GM12878 (cell line): ENCODE data around the gene C17orf113. TPM values are rescaled to one million over a fixed set of nuclear protein-coding genes. Genes with fewer than 3 reads are reported as not detected.

Experiments
- ATAC-seq: fragments of 200-7000 bp; cut with Tn5 transposase; 3 replicates; pipeline ENCODE4 v1.9.1; 2020; ENCODE audit warnings: mild to moderate bottlenecking, moderate library complexity
- BruUV-seq: library from RNA; stranded (reverse); fragments of 400-500 nt; replicated peaks from 2 replicates; lab custom pipeline; 2021; lab: Mats Ljungman, UMichigan
- CTCF ChIA-PET: fragments of 300-600 bp; sonication (Branson Sonifier 250); formaldehyde crosslinking; extraction: SDS; loops from one replicate; lab custom pipeline; 2021; ENCODE audit warnings: inconsistent platforms; lab: Yijun Ruan, JAX
- POLR2A ChIA-PET: fragments of 350-600 bp; formaldehyde crosslinking; extraction: SDS; loops from one replicate; lab custom pipeline; 2021; ENCODE audit warnings: inconsistent platforms; lab: Charles Lee
- RAD21 ChIA-PET: fragments of 300-600 bp; sonication (Branson Sonifier 250); formaldehyde crosslinking; loops from one replicate; lab custom pipeline; 2023; ENCODE audit warnings: antibody characterized with exemption; ENCODE audit not compliant: unreplicated experiment; lab: Charles Lee
- SMC1A ChIA-PET: fragments of 300-600 bp; sonication (Branson Sonifier 250); formaldehyde crosslinking; loops from one replicate; lab custom pipeline; 2023; ENCODE audit not compliant: unreplicated experiment, uncharacterized antibody; lab: Charles Lee
- DNase-seq: peaks from one replicate; pipeline ENCODE4 v3.0.0-alpha.2; 2011; ENCODE audit warnings: low read depth, low spot score
- FAIRE-seq: peaks from 3 replicates; lab custom pipeline; 2011; peaks lifted over from hg19 to GRCh38; lab: Jason Lieb, UNC
- H2AFZ ChIP-seq: 2 replicates; pipeline ENCODE4 v1.6.0; 2011; ENCODE audit warnings: low read depth, low read length, control low read depth; ENCODE audit not compliant: control insufficient read depth
- H3K27ac ChIP-seq: 2 replicates; pipeline ENCODE4 v1.5.1; 2011; ENCODE audit warnings: control low read depth; ENCODE audit not compliant: control insufficient read depth, insufficient read depth
- H3K27me3 ChIP-seq, 2 experiments: replicated peaks in 1 of 2; 2 replicates each; pipeline versions ENCODE4 v1.6.0 to v1.6.1; 2011; ENCODE audit warnings: low read length in 1 of 2; ENCODE audit not compliant: control insufficient read depth in 2 of 2, insufficient read depth in 2 of 2
- H3K36me3 ChIP-seq, 2 experiments: 2 replicates each; pipeline ENCODE4 v1.5.1; 2011; ENCODE audit warnings: low read length in 1 of 2; ENCODE audit not compliant: control insufficient read depth in 2 of 2, insufficient read depth in 2 of 2
- H3K4me1 ChIP-seq: 2 replicates; pipeline ENCODE4 v1.6.1; 2011; ENCODE audit warnings: mild to moderate bottlenecking, low read length, moderate library complexity, mixed read lengths; ENCODE audit not compliant: control insufficient read depth, insufficient read depth
- H3K4me2 ChIP-seq: 2 replicates; pipeline ENCODE4 v1.6.0; 2011; ENCODE audit warnings: control low read depth; ENCODE audit not compliant: control insufficient read depth, insufficient read depth
- H3K4me3 ChIP-seq: fragments of 200-600 bp; sonication (generic); 2 replicates; pipeline ENCODE4 v1.5.1; 2016
- H3K79me2 ChIP-seq: 2 replicates; pipeline ENCODE4 v1.6.0; 2011; ENCODE audit warnings: low read length; ENCODE audit not compliant: control insufficient read depth, insufficient read depth
- H3K9ac ChIP-seq: 2 replicates; pipeline ENCODE4 v1.8.0; 2011; ENCODE audit warnings: low read length, control low read depth, mixed read lengths; ENCODE audit not compliant: control insufficient read depth, insufficient read depth
- H3K9me3 ChIP-seq: replicated peaks from 3 replicates; pipeline ENCODE4 v1.5.1; 2011; ENCODE audit warnings: mild to moderate bottlenecking, low read length; ENCODE audit not compliant: control insufficient read depth, insufficient read depth
- H4K20me1 ChIP-seq: 2 replicates; pipeline ENCODE4 v1.6.0; 2011; ENCODE audit not compliant: control insufficient read depth, insufficient read depth
- ATF7 ChIP-seq: fragments of 450-650 bp; IDR thresholded peaks from 2 replicates; pipeline ENCODE4 v1.6.1; 2016; ENCODE audit warnings: low read depth, mild to moderate bottlenecking
- BACH1 ChIP-seq: fragments of 450-650 bp; IDR thresholded peaks from 2 replicates; pipeline ENCODE4 v1.6.1; 2017; ENCODE audit warnings: mild to moderate bottlenecking, borderline replicate concordance
- FOXK2 ChIP-seq: fragments of 450-650 bp; IDR thresholded peaks from 2 replicates; pipeline ENCODE4 v1.6.1; 2017; ENCODE audit warnings: mild to moderate bottlenecking, moderate library complexity
- IKZF1 ChIP-seq: fragments of 450-650 bp; conservative IDR thresholded peaks from 2 replicates; pipeline ENCODE4 v1.6.1; 2017; ENCODE audit warnings: antibody characterized with exemption, mild to moderate bottlenecking
- KLF5 ChIP-seq: fragments of 450-650 bp; IDR thresholded peaks from 2 replicates; pipeline ENCODE4 v1.6.1; 2014; ENCODE audit warnings: mild to moderate bottlenecking; ENCODE audit not compliant: partially characterized antibody
- MAX ChIP-seq: IDR thresholded peaks from 2 replicates; pipeline ENCODE4 v1.6.1; 2012; ENCODE audit warnings: low read depth, low read length, improper control_type of control experiment
- PKNOX1 ChIP-seq: fragments of 450-650 bp; IDR thresholded peaks from 2 replicates; pipeline ENCODE4 v1.6.1; 2016; ENCODE audit warnings: mild to moderate bottlenecking
- RBBP5 ChIP-seq: fragments of 200-600 bp; sonication (generic); conservative IDR thresholded peaks from 2 replicates; pipeline ENCODE4 v1.6.1; 2016
- WGBS: methylation state at CpG from one replicate; pipeline ENCODE4 v1.1.6; 2016; ENCODE audit warnings: low lambda C conversion rate; ENCODE audit not compliant: insufficient replicate concordance, insufficient coverage; ENCODE audit errors: missing lambda C conversion rate; 5-methylcytosine and 5-hydroxymethylcytosine counted together
- in situ Hi-C: fragments of 300-500 bp; cut with MboI; formaldehyde crosslinking; loops from 9 replicates; pipeline ENCODE4 v1.14.3; 2018; ENCODE audit warnings: mixed read lengths
- intact Hi-C: fragments of 100-400 bp; cut with micrococcal nuclease; formaldehyde crosslinking; loops from one replicate; pipeline ENCODE4 v1.14.2; 2022; ENCODE audit not compliant: unreplicated experiment
- polyA plus RNA-seq, 11 experiments: library from polyadenylated mRNA; depleted of rRNA in 4 of 11; unstranded in 6 of 11; stranded (reverse) in 5 of 11; fragments of >200 nt; fragmentation: Nextera tagmentation in 4 of 11; fragmentation: Illumina TruSeq in 1 of 11; extraction: Ambion mirVana in 4 of 11; extraction: Trizol in 1 of 11; gene quantifications; 1 replicate in 1 of 11; 2 replicates in 10 of 11; pipeline versions ENCODE4 v1.2.1 to v1.2.3, GENCODE V29; 2011 to 2016; ENCODE audit warnings: inconsistent platforms in 2 of 11, missing spikeins in 2 of 11, low read depth in 1 of 11
- total RNA-seq, 4 experiments: library from RNA; depleted of rRNA in 3 of 4; stranded (reverse); fragments of >200 nt in 3 of 4; fragmentation: Illumina TruSeq in 1 of 4; extraction: Trizol in 1 of 4; gene quantifications; 2 replicates each; pipeline versions ENCODE4 v1.2.1 to v1.2.3, GENCODE V29; 2013 to 2021

Gene C17orf113
- total and polyA plus RNA-seq, 10 of the 15 experiments (the other 5 are each of a cell fraction or from before 2014, with no cell fraction given), result 0.03 to 0.17 (median 0.08) TPM; not detected in 3

DNA sequence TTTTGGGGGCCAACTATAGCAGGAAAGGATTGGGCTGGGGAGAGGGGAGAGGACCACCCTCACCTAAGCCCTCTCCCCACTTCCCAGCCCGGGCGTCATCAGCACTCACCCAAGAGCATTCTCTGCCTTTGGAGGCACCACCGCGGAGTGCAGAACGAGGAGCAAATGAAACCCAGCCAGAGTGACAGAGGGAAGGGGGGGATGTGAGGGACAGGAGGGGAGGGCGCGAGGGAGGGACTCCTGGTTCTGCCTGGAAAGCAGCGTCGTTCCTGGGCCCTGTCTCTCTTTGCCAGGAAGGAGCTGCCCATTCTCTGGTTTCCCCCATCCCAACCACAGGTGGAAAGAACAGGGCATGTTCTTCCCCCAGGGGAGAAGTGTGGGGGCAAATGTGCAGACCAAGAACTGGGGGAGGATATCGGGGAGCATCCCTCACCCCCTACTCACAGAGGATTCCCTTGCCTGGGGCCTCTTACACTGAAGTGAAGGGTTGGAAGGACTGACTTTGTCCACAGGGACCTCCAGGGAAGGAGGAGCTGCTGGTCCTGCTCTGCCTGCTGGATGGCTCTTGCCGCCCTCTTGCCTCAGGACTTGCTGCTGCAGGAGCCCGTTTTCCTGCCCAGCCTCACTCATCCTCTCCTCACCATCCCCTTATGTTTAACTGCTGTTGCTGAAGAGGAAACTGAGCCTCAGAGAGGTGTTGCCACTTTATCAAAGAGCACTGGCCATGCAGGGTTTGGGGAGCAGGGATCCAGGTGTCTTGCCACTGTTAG lies 3.5 kb upstream of the C17orf113 start:
- ATAC-seq, result no peak
- no peak for DNase-seq
- SMC1A ChIA-PET, result no interaction called here
- 16% methylated on average over 12 of the region's 12 CpGs for WGBS
- H4K20me1 ChIP-seq, result no peaks in the 10 kb centered on the region
- RAD21 ChIA-PET, result no interaction called here
- H3K27me3 ChIP-seq, result peaks cover 4 to 5% of the 10 kb centered on the region in 2 experiments
- H3K27ac ChIP-seq, result no peak overlapping the region
- H3K79me2 ChIP-seq, result no peaks in the 10 kb centered on the region
- no peak overlapping the region for H3K4me3 ChIP-seq
- H3K36me3 ChIP-seq, result no peaks in the 10 kb centered on the region
- H3K9ac ChIP-seq, result no peak overlapping the region
- in situ Hi-C loops (no loop called here), intact Hi-C loops (no loop called here)
- CTCF ChIA-PET, result no interaction called here
- peaks cover 8% of the 10 kb centered on the region; the same call in 2 of the 3 replicates for H3K9me3 ChIP-seq
- TF ChIP-seq BACH1, result no peak
- TF ChIP-seq ATF7, result no peak
- TF ChIP-seq PKNOX1, result no peak
- no peak for TF ChIP-seq RBBP5
- TF ChIP-seq KLF5, result no peak
- TF ChIP-seq FOXK2, result no peak
- no peak for TF ChIP-seq MAX
- TF ChIP-seq IKZF1, result no peak
- no peaks in the 10 kb centered on the region for H3K4me1 ChIP-seq
- no TSS peak for BruUV-seq
- POLR2A ChIA-PET, result no interaction called here
- no peak overlapping the region for H2AFZ ChIP-seq
- FAIRE-seq, result no peak
- H3K4me2 ChIP-seq, result no peak overlapping the region
